ENCODE data around the gene PPP1R2B.
"Not testable (repeated sequence)": the region's sequence is repeated elsewhere in the genome, so short reads cannot be mapped to it uniquely, and the experiment has no call there.

- TF ChIP-seq, protein P1, sequence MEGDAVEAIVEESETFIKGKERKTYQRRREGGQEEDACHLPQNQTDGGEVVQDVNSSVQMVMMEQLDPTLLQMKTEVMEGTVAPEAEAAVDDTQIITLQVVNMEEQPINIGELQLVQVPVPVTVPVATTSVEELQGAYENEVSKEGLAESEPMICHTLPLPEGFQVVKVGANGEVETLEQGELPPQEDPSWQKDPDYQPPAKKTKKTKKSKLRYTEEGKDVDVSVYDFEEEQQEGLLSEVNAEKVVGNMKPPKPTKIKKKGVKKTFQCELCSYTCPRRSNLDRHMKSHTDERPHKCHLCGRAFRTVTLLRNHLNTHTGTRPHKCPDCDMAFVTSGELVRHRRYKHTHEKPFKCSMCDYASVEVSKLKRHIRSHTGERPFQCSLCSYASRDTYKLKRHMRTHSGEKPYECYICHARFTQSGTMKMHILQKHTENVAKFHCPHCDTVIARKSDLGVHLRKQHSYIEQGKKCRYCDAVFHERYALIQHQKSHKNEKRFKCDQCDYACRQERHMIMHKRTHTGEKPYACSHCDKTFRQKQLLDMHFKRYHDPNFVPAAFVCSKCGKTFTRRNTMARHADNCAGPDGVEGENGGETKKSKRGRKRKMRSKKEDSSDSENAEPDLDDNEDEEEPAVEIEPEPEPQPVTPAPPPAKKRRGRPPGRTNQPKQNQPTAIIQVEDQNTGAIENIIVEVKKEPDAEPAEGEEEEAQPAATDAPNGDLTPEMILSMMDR (IDR thresholded peaks at IDR 0.05), result not testable (repeated sequence)
- TF ChIP-seq USF1 (CRISPR knock-in tag; IDR thresholded peaks at IDR 0.05); AFF4 (CRISPR knock-in tag; IDR thresholded peaks at IDR 0.05; ENCODE audit: borderline replicate concordance); ZNF263 (CRISPR knock-in tag; IDR thresholded peaks at IDR 0.05; ENCODE audit: low read depth); FOXP1 (CRISPR knock-in tag; IDR thresholded peaks at IDR 0.05; ENCODE audit: borderline replicate concordance); ZNF232 (CRISPR knock-in tag; IDR thresholded peaks at IDR 0.05); ETV6 (CRISPR knock-in tag; IDR thresholded peaks at IDR 0.05); ZNF121 (CRISPR knock-in tag; IDR thresholded peaks at IDR 0.05); CREB1 (CRISPR knock-in tag; IDR thresholded peaks at IDR 0.05); NR1H2 (CRISPR knock-in tag; IDR thresholded peaks at IDR 0.05); NR2C2 (CRISPR knock-in tag; IDR thresholded peaks at IDR 0.05): not testable (repeated sequence)
- TF ChIP-seq, protein P2, sequence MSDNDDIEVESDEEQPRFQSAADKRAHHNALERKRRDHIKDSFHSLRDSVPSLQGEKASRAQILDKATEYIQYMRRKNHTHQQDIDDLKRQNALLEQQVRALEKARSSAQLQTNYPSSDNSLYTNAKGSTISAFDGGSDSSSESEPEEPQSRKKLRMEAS (CRISPR knock-in tag; IDR thresholded peaks at IDR 0.05), result not testable (repeated sequence)
- TF ChIP-seq, protein P3, sequence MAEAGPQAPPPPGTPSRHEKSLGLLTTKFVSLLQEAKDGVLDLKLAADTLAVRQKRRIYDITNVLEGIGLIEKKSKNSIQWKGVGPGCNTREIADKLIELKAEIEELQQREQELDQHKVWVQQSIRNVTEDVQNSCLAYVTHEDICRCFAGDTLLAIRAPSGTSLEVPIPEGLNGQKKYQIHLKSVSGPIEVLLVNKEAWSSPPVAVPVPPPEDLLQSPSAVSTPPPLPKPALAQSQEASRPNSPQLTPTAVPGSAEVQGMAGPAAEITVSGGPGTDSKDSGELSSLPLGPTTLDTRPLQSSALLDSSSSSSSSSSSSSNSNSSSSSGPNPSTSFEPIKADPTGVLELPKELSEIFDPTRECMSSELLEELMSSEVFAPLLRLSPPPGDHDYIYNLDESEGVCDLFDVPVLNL (CRISPR knock-in tag; IDR thresholded peaks at IDR 0.05; ENCODE audit: borderline replicate concordance, low read depth), result not testable (repeated sequence)
- TF ChIP-seq, protein P4, sequence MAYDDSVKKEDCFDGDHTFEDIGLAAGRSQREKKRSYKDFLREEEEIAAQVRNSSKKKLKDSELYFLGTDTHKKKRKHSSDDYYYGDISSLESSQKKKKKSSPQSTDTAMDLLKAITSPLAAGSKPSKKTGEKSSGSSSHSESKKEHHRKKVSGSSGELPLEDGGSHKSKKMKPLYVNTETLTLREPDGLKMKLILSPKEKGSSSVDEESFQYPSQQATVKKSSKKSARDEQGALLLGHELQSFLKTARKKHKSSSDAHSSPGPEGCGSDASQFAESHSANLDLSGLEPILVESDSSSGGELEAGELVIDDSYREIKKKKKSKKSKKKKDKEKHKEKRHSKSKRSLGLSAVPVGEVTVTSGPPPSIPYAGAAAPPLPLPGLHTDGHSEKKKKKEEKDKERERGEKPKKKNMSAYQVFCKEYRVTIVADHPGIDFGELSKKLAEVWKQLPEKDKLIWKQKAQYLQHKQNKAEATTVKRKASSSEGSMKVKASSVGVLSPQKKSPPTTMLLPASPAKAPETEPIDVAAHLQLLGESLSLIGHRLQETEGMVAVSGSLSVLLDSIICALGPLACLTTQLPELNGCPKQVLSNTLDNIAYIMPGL (CRISPR knock-in tag; IDR thresholded peaks at IDR 0.05), result not testable (repeated sequence)
Measured at GRCh38 chr5:156853055-156853454, 3.0 kb downstream of the PPP1R2B start.
